H1 (cell line): Measurements from ENCODE around the gene NAA10. TPM values are rescaled to one million over a fixed set of nuclear protein-coding genes. Genes with fewer than 3 reads are reported as not detected.

Experiments
- CTCF ChIA-PET: fragments of 300-600 bp; sonication (Branson Sonifier 250); formaldehyde crosslinking; loops from one replicate; lab custom pipeline; 2021; ENCODE audit not compliant: partially characterized antibody; lab: Charles Lee
- POLR2A ChIA-PET: fragments of 300-600 bp; sonication (Branson Sonifier 250); formaldehyde crosslinking; loops from one replicate; lab custom pipeline; 2021; ENCODE audit warnings: inconsistent platforms; ENCODE audit not compliant: partially characterized antibody; lab: Charles Lee
- DNase-seq, 2 experiments: peaks; one replicate each; pipeline versions ENCODE4 v3.0.0 to v3.0.0-alpha.2; 2010 to 2022; ENCODE audit warnings: low spot score in 2 of 2, low read depth in 1 of 2, mixed read lengths in 1 of 2
- FAIRE-seq: peaks from 2 replicates; lab custom pipeline; 2011; peaks lifted over from hg19 to GRCh38; lab: Jason Lieb, UNC
- H2AFZ ChIP-seq: 2 replicates; pipeline ENCODE4 v1.8.1; 2012; ENCODE audit warnings: low read length, inconsistent platforms
- H2AK5ac ChIP-seq: 2 replicates; pipeline ENCODE4 v1.6.1; 2013; ENCODE audit warnings: low read depth, low read length
- H2BK120ac ChIP-seq: replicated peaks from 2 replicates; pipeline ENCODE3; 2013; ENCODE audit warnings: low read depth, low read length, inconsistent platforms
- H2BK12ac ChIP-seq: 2 replicates; pipeline ENCODE4 v1.6.1; 2013; ENCODE audit warnings: low read depth, low read length
- H2BK15ac ChIP-seq: 2 replicates; pipeline ENCODE4 v1.6.1; 2013; ENCODE audit warnings: low read length
- H2BK20ac ChIP-seq: 2 replicates; pipeline ENCODE4 v1.6.1; 2013; ENCODE audit warnings: low read length
- H2BK5ac ChIP-seq: 2 replicates; pipeline ENCODE4 v1.6.1; 2013; ENCODE audit warnings: low read depth, low read length
- H3K14ac ChIP-seq: 2 replicates; pipeline ENCODE4 v1.6.1; 2013; ENCODE audit warnings: inconsistent platforms; ENCODE audit not compliant: insufficient read length
- H3K18ac ChIP-seq: 2 replicates; pipeline ENCODE4 v1.6.1; 2013; ENCODE audit warnings: low read length; ENCODE audit errors: extremely low read depth
- H3K23ac ChIP-seq: 2 replicates; pipeline ENCODE4 v1.6.1; 2013; ENCODE audit warnings: inconsistent platforms; ENCODE audit not compliant: insufficient read length
- H3K23me2 ChIP-seq: 2 replicates; pipeline ENCODE4 v1.6.1; 2013; ENCODE audit warnings: low read depth, low read length
- H3K27ac ChIP-seq: 2 replicates; pipeline ENCODE4 v1.6.1; 2011; ENCODE audit warnings: low read depth, low read length, inconsistent platforms
- H3K27me3 ChIP-seq, 4 experiments: replicated peaks in 1 of 4; 1 replicate in 1 of 4; 2 replicates in 3 of 4; pipeline versions ENCODE4 v1.6.1 to v1.8.1; 2011 to 2013; ENCODE audit warnings: low read length in 3 of 4, mild to moderate bottlenecking in 3 of 4, inconsistent platforms in 2 of 4, mixed read lengths in 2 of 4, moderate library complexity in 1 of 4; ENCODE audit not compliant: control insufficient read depth in 3 of 4, insufficient read depth in 3 of 4; ENCODE audit errors: extremely low read depth in 1 of 4
- H3K36me3 ChIP-seq, 4 experiments: 2 replicates each; pipeline versions ENCODE4 v1.6.1 to v1.8.1; 2011 to 2013; ENCODE audit warnings: mild to moderate bottlenecking in 4 of 4, low read length in 3 of 4, moderate library complexity in 2 of 4, control low read depth in 1 of 4, inconsistent platforms in 1 of 4; ENCODE audit not compliant: insufficient read depth in 4 of 4, control insufficient read depth in 2 of 4
- H3K4ac ChIP-seq: replicated peaks from 2 replicates; pipeline ENCODE3; 2013; ENCODE audit warnings: low read length, low read depth, mixed read lengths, inconsistent platforms; ENCODE audit not compliant: insufficient read length
- H3K4me1 ChIP-seq, 4 experiments: replicated peaks in 1 of 4; 1 replicate in 1 of 4; 2 replicates in 3 of 4; pipeline versions ENCODE4 v1.6.1 to v1.8.1; 2011 to 2013; ENCODE audit warnings: low read length in 3 of 4, inconsistent platforms in 2 of 4, mixed read lengths in 1 of 4; ENCODE audit not compliant: insufficient read depth in 4 of 4, control insufficient read depth in 3 of 4
- H3K4me2 ChIP-seq, 2 experiments: 2 replicates each; pipeline versions ENCODE4 v1.6.1 to v1.8.1; 2011 to 2013; ENCODE audit warnings: low read depth in 2 of 2, low read length in 2 of 2, control low read depth in 1 of 2, inconsistent platforms in 1 of 2, mild to moderate bottlenecking in 1 of 2; ENCODE audit not compliant: insufficient read depth in 1 of 2
- H3K4me3 ChIP-seq, 4 experiments: fragments of 200-600, 300-600 bp in 1 of 4; sonication (generic), shearing (Covaris generic), sonication (Bioruptor Twin) in 1 of 4; 2 replicates each; pipeline versions ENCODE4 v1.5.1 to v1.8.1; 2011 to 2016; ENCODE audit warnings: low read length in 4 of 4, low read depth in 3 of 4, control low read depth in 2 of 4, inconsistent platforms in 2 of 4, mild to moderate bottlenecking in 2 of 4, mixed read lengths in 1 of 4, moderate library complexity in 1 of 4; ENCODE audit not compliant: insufficient read depth in 2 of 4; ENCODE audit errors: extremely low read depth in 1 of 4
- H3K56ac ChIP-seq: replicated peaks from 2 replicates; pipeline ENCODE3; 2013; ENCODE audit warnings: low read depth, mild to moderate bottlenecking, mixed read lengths, low read length, inconsistent platforms; ENCODE audit not compliant: insufficient read length
- H3K79me1 ChIP-seq: 2 replicates; pipeline ENCODE4 v1.6.1; 2013; ENCODE audit warnings: low read depth, low read length, control low read depth
- H3K79me2 ChIP-seq, 2 experiments: 2 replicates each; pipeline versions ENCODE4 v1.6.1 to v1.8.1; 2012 to 2013; ENCODE audit warnings: low read length in 2 of 2, mild to moderate bottlenecking in 2 of 2, inconsistent platforms in 1 of 2; ENCODE audit not compliant: insufficient read depth in 2 of 2, control insufficient read depth in 1 of 2
- H3K9ac ChIP-seq, 4 experiments: replicated peaks in 1 of 4; 1 replicate in 1 of 4; 2 replicates in 3 of 4; pipeline versions ENCODE4 v1.6.1 to v1.8.1; 2011 to 2013; ENCODE audit warnings: low read depth in 3 of 4, low read length in 3 of 4, control low read depth in 2 of 4, mild to moderate bottlenecking in 2 of 4, moderate library complexity in 2 of 4, inconsistent platforms in 1 of 4; ENCODE audit errors: extremely low read depth in 1 of 4
- H3K9me3 ChIP-seq, 2 experiments: 2 replicates each; pipeline versions ENCODE4 v1.6.1 to v1.8.1; 2012 to 2013; ENCODE audit warnings: mild to moderate bottlenecking in 2 of 2, moderate library complexity in 2 of 2, control low read depth in 1 of 2, inconsistent platforms in 1 of 2, low read depth in 1 of 2, low read length in 1 of 2, mixed read lengths in 1 of 2; ENCODE audit not compliant: insufficient read depth in 2 of 2
- H4K20me1 ChIP-seq, 2 experiments: replicated peaks in 1 of 2; 2 replicates each; pipeline versions ENCODE3 to v1.8.1; 2011 to 2013; ENCODE audit warnings: inconsistent platforms in 2 of 2, low read length in 2 of 2, mild to moderate bottlenecking in 1 of 2; ENCODE audit not compliant: insufficient read depth in 2 of 2, control insufficient read depth in 1 of 2
- H4K5ac ChIP-seq: 2 replicates; pipeline ENCODE4 v1.6.1; 2013; ENCODE audit warnings: low read length, low read depth, mixed read lengths, inconsistent platforms; ENCODE audit not compliant: insufficient read length
- H4K8ac ChIP-seq: 2 replicates; pipeline ENCODE4 v1.8.0; 2013; ENCODE audit warnings: mild to moderate bottlenecking, moderate library complexity, low read length, inconsistent platforms; ENCODE audit not compliant: insufficient read depth; ENCODE audit errors: extremely low read depth
- H4K91ac ChIP-seq: replicated peaks from 2 replicates; pipeline ENCODE3; 2013; ENCODE audit warnings: low read length, mixed read lengths, inconsistent platforms; ENCODE audit not compliant: insufficient read length
- BACH1 ChIP-seq: IDR thresholded peaks from 2 replicates; pipeline ENCODE4 v1.6.1; 2012; ENCODE audit warnings: low read length, improper control_type of control experiment
- BRCA1 ChIP-seq: IDR thresholded peaks from 2 replicates; pipeline ENCODE4 v1.6.1; 2012; ENCODE audit warnings: low read depth, low read length, improper control_type of control experiment
- CHD2 ChIP-seq: IDR thresholded peaks from 2 replicates; pipeline ENCODE4 v1.6.1; 2012; ENCODE audit warnings: low read length, improper control_type of control experiment
- CTBP2 ChIP-seq: IDR thresholded peaks from 2 replicates; pipeline ENCODE4 v1.7.0; 2011; ENCODE audit warnings: borderline replicate concordance, mild to moderate bottlenecking, moderate library complexity, mixed read lengths, low read length; ENCODE audit not compliant: insufficient read depth, insufficient read length
- EZH2 ChIP-seq: fragments of 200-600 bp; sonication (generic); IDR thresholded peaks from 2 replicates; pipeline ENCODE4 v1.7.1; 2012; ENCODE audit warnings: low read depth, mild to moderate bottlenecking, moderate library complexity, low read length, inconsistent platforms; ENCODE audit not compliant: severe bottlenecking
- JUND ChIP-seq: IDR thresholded peaks from 2 replicates; pipeline ENCODE4 v1.6.1; 2011; ENCODE audit warnings: mild to moderate bottlenecking, improper control_type of control experiment, low read length
- KDM5A ChIP-seq: fragments of 200-600 bp; IDR thresholded peaks from 2 replicates; pipeline ENCODE4 v1.7.1; 2012; ENCODE audit warnings: mild to moderate bottlenecking, low read length, inconsistent platforms, mixed read lengths
- POU5F1 ChIP-seq: IDR thresholded peaks from 2 replicates; pipeline ENCODE4 v1.6.1; 2011; ENCODE audit warnings: low read depth, mild to moderate bottlenecking, low read length, moderate library complexity
- SP1 ChIP-seq: IDR thresholded peaks from 2 replicates; pipeline ENCODE4 v1.6.1; 2011; ENCODE audit warnings: low read depth, low read length
- SRF ChIP-seq: IDR thresholded peaks from 2 replicates; pipeline ENCODE4 v1.6.1; 2011; ENCODE audit warnings: mild to moderate bottlenecking, low read depth, low read length, moderate library complexity
- TCF12 ChIP-seq: IDR thresholded peaks from 2 replicates; pipeline ENCODE4 v1.6.1; 2011; ENCODE audit warnings: low read depth, mild to moderate bottlenecking, low read length
- TEAD4 ChIP-seq: IDR thresholded peaks from 2 replicates; pipeline ENCODE4 v1.6.1; 2012; ENCODE audit warnings: low read depth, low read length, inconsistent platforms, mixed read lengths
- WGBS, 2 experiments: shearing (Covaris generic) in 1 of 2; methylation state at CpG; one replicate each; pipeline versions ENCODE4 v1.1.6 to v1.1.7; 2013 to 2015; ENCODE audit warnings: low lambda C conversion rate in 2 of 2, mixed read lengths in 2 of 2, inconsistent platforms in 1 of 2, low coverage in 1 of 2, missing lambda C conversion rate in 1 of 2; ENCODE audit not compliant: insufficient replicate concordance in 2 of 2, insufficient coverage in 1 of 2, insufficient read length in 1 of 2; ENCODE audit errors: extremely low coverage in 1 of 2, missing lambda C conversion rate in 1 of 2; 5-methylcytosine and 5-hydroxymethylcytosine counted together
- polyA plus RNA-seq, 7 experiments: library from polyadenylated mRNA; depleted of rRNA in 3 of 7; stranded (reverse) in 5 of 7; unstranded in 2 of 7; fragments of >200 nt in 5 of 7; fragments of 200-250 nt in 2 of 7; gene quantifications; 1 replicate in 5 of 7; 2 replicates in 1 of 7; 4 replicates in 1 of 7; pipeline versions ENCODE4 v1.2.1 to v1.2.3, GENCODE V29; 2011 to 2013; ENCODE audit warnings: missing spikeins in 2 of 7, mixed read lengths in 2 of 7
- total RNA-seq: library from RNA; stranded (reverse); fragmentation: NEBNext Ultra II Directional; extraction: Animal tissue kit (Norgen Biotek cat#: 25700); gene quantifications from 2 replicates; pipeline ENCODE4 v1.2.1, GENCODE V29; 2021

The NAA10 gene
- total and polyA plus RNA-seq, 2 of the 8 experiments (the other 6 are each of a cell fraction or from before 2014, with no cell fraction given), result 80.4 to 98.8 TPM

- H3K79me2 ChIP-seq, result no peaks in the 10 kb centered on the region
- no peak overlapping the region for H2BK15ac ChIP-seq
- no peaks in the 10 kb centered on the region for H3K23me2 ChIP-seq
- no peak overlapping the region for H3K14ac ChIP-seq
- CTCF ChIA-PET, result no interaction called here
- no peak overlapping the region for H2BK5ac ChIP-seq
- H4K20me1 ChIP-seq, result peaks cover 2 to 6% of the 10 kb centered on the region in 2 experiments
- no peak overlapping the region for H3K23ac ChIP-seq
- H3K4ac ChIP-seq, result no peak overlapping the region
- no peak overlapping the region for H2BK20ac ChIP-seq
- no peaks in the 10 kb centered on the region for H3K27me3 ChIP-seq
- no peak overlapping the region for H3K4me2 ChIP-seq
- H4K8ac ChIP-seq, result no peak overlapping the region
- TF ChIP-seq BACH1 (no peak), TCF12 (no peak), BRCA1 (no peak), SP1 (no peak), EZH2 (no peak), SRF (no peak), POU5F1 (no peak), CTBP2 (no peak), KDM5A (no peak), JUND (no peak), CHD2 (no peak), TEAD4 (no peak)
- DNase-seq, result no peak
- 0 out of 7 replicates have a peak, but pooled peaks cover 0 to 5% (median 0%) of the 10 kb centered on the region in 4 experiments for H3K4me1 ChIP-seq
- H3K18ac ChIP-seq, result no peak overlapping the region
- H3K4me3 ChIP-seq, result no peak overlapping the region
- no peak overlapping the region for H3K9ac ChIP-seq
- 96% methylated on average over 13 of the region's 44 CpGs; no CpG with 5 or more reads in 1 of the 2 experiments for WGBS, 2 experiments
- no peak overlapping the region for H4K91ac ChIP-seq
- POLR2A ChIA-PET, result interaction anchor here (5.0 kb wide), 1 partner anchor 13 kb away, joined by 26 read pairs; no protein-coding TSS in a partner anchor
- FAIRE-seq, result no peak
- H4K5ac ChIP-seq, result no peak overlapping the region
- H2BK12ac ChIP-seq, result no peak overlapping the region
- peaks cover 26 to 93% (median 60%) of the 10 kb centered on the region in 4 experiments; a peak in 7 of 8 replicates for H3K36me3 ChIP-seq
- H2AFZ ChIP-seq, result no peak overlapping the region
- no peak overlapping the region for H3K27ac ChIP-seq
- no peaks in the 10 kb centered on the region for H3K79me1 ChIP-seq
- H2AK5ac ChIP-seq, result no peak overlapping the region
- no peaks in the 10 kb centered on the region for H3K9me3 ChIP-seq
- no peak overlapping the region for H2BK120ac ChIP-seq
- H3K56ac ChIP-seq, result no peak overlapping the region
Observed at GRCh38 chrX:153954558-153955227, 19.9 kb upstream of the NAA10 start.
